Measurements from ENCODE around the gene TMEM184A. TPM values are rescaled to one million over a fixed set of nuclear protein-coding genes. Genes with fewer than 3 reads are reported as not detected.

Gene TMEM184A
- total and polyA plus RNA-seq, 5 donors from 2014 or later: 0.25 TPM; not detected in 4

GRCh38 chr7:1563981-1564602 lies 8.1 kb upstream of the TMEM184A start:
- no peak overlapping the region for H3K4me3 ChIP-seq (ENCODE audit: low read depth, low read length)
- DNase-seq (no peak), ATAC-seq (ENCODE audit: low read depth in 2 of 2) (no peak)
- Mint-ChIP-seq H3K9me3 (no peaks in the 10 kb centered on the region), H3K27me3 (no peaks in the 10 kb centered on the region), H3K36me3 (peaks cover 3% of the 10 kb centered on the region), H3K4me3 (no peak overlapping the region), H3K4me1 (peaks cover 0 to 12% (median 6%) of the 10 kb centered on the region in 4 donors), H3K27ac (no peak overlapping the region)
- peaks cover 6% of the 10 kb centered on the region for H3K4me1 ChIP-seq (ENCODE audit: control insufficient read depth, insufficient read depth, low read length, poor library complexity, severe bottlenecking)
- peaks cover 13% of the 10 kb centered on the region for H3K36me3 ChIP-seq (ENCODE audit: control insufficient read depth, insufficient read depth, low read length)
- no peak overlapping the region for H3K27ac ChIP-seq (ENCODE audit: insufficient read depth, low read length, poor library complexity, severe bottlenecking)
- no peaks in the 10 kb centered on the region for H3K27me3 ChIP-seq (ENCODE audit: control insufficient read depth, insufficient read depth, low read length)
- no peaks in the 10 kb centered on the region for H3K9me3 ChIP-seq (ENCODE audit: control insufficient read depth in 2 of 2, low read length in 2 of 2)

- DNase-seq: no peak
- H3K4me1 ChIP-seq (ENCODE audit: control insufficient read depth, insufficient read depth, low read length, poor library complexity, severe bottlenecking): no peaks in the 10 kb centered on the region
- no peak for ATAC-seq (ENCODE audit: low read depth in 2 of 2)
Observed at GRCh38 chr7:1562597-1563051, 6.6 kb upstream of the TMEM184A start.

GRCh38 chr7:1562116-1562515 lies 6.1 kb upstream of the TMEM184A start:
- Histone ChIP-seq H3K27ac (ENCODE audit: insufficient read depth, low read length, poor library complexity, severe bottlenecking) (no peak overlapping the region), H3K9me3 (ENCODE audit: control insufficient read depth in 2 of 2, low read length in 2 of 2) (no peaks in the 10 kb centered on the region), H3K27me3 (ENCODE audit: control insufficient read depth, insufficient read depth, low read length) (no peaks in the 10 kb centered on the region), H3K4me3 (ENCODE audit: low read depth, low read length) (no peak overlapping the region), H3K36me3 (ENCODE audit: control insufficient read depth, insufficient read depth, low read length) (peaks cover 6% of the 10 kb centered on the region), H3K4me1 (ENCODE audit: control insufficient read depth, insufficient read depth, low read length, poor library complexity, severe bottlenecking) (no peaks in the 10 kb centered on the region)
- no peaks in the 10 kb centered on the region for H3K27me3 Mint-ChIP-seq
- H3K4me3 Mint-ChIP-seq: no peak overlapping the region
- DNase-seq (no peak), ATAC-seq (ENCODE audit: low read depth in 2 of 2) (no peak)
- no peak overlapping the region for H3K27ac Mint-ChIP-seq
- H3K36me3 Mint-ChIP-seq: peaks cover 3% of the 10 kb centered on the region
- no peaks in the 10 kb centered on the region for H3K9me3 Mint-ChIP-seq
- H3K4me1 Mint-ChIP-seq: peaks cover 0 to 3% (median under 1%) of the 10 kb centered on the region in 4 donors

More at GRCh38 chr7:1562597-1563051, 6.6 kb upstream of the TMEM184A start:
- Histone ChIP-seq H3K9me3 (ENCODE audit: control insufficient read depth in 2 of 2, low read length in 2 of 2) (no peaks in the 10 kb centered on the region), H3K27me3 (ENCODE audit: control insufficient read depth, insufficient read depth, low read length) (no peaks in the 10 kb centered on the region), H3K4me3 (ENCODE audit: low read depth, low read length) (no peak overlapping the region), H3K27ac (ENCODE audit: insufficient read depth, low read length, poor library complexity, severe bottlenecking) (no peak overlapping the region), H3K36me3 (ENCODE audit: control insufficient read depth, insufficient read depth, low read length) (peaks cover 11% of the 10 kb centered on the region)
- Mint-ChIP-seq H3K27me3 (no peaks in the 10 kb centered on the region), H3K4me1 (peaks cover 0 to 2% (median under 1%) of the 10 kb centered on the region in 4 donors), H3K36me3 (peaks cover 3% of the 10 kb centered on the region), H3K27ac (no peak overlapping the region), H3K4me3 (no peak overlapping the region), H3K9me3 (no peaks in the 10 kb centered on the region)

- Histone ChIP-seq H3K36me3 (ENCODE audit: control insufficient read depth, insufficient read depth, low read length) (no peaks in the 10 kb centered on the region), H3K4me3 (ENCODE audit: low read depth, low read length) (no peak overlapping the region), H3K9me3 (ENCODE audit: control insufficient read depth in 2 of 2, low read length in 2 of 2) (no peaks in the 10 kb centered on the region), H3K27ac (ENCODE audit: insufficient read depth, low read length, poor library complexity, severe bottlenecking) (no peak overlapping the region), H3K4me1 (ENCODE audit: control insufficient read depth, insufficient read depth, low read length, poor library complexity, severe bottlenecking) (no peaks in the 10 kb centered on the region), H3K27me3 (ENCODE audit: control insufficient read depth, insufficient read depth, low read length) (no peaks in the 10 kb centered on the region)
- Mint-ChIP-seq H3K4me3 (no peak overlapping the region), H3K4me1 (peaks cover 0 to 6% (median under 1%) of the 10 kb centered on the region in 4 donors), H3K36me3 (no peaks in the 10 kb centered on the region), H3K9me3 (no peaks in the 10 kb centered on the region), H3K27ac (no peak overlapping the region), H3K27me3 (no peaks in the 10 kb centered on the region)
- DNase-seq (no peak), ATAC-seq (ENCODE audit: low read depth in 2 of 2) (no peak)
Observed at GRCh38 chr7:1561036-1561940, 5.3 kb upstream of the TMEM184A start.

- Mint-ChIP-seq H3K4me3 (no peak overlapping the region), H3K27me3 (no peaks in the 10 kb centered on the region), H3K36me3 (no peaks in the 10 kb centered on the region), H3K27ac (no peak overlapping the region), H3K9me3 (no peaks in the 10 kb centered on the region), H3K4me1 (peaks cover 0 to 6% (median 1%) of the 10 kb centered on the region in 4 donors)
- Histone ChIP-seq H3K36me3 (ENCODE audit: control insufficient read depth, insufficient read depth, low read length) (no peaks in the 10 kb centered on the region), H3K9me3 (ENCODE audit: control insufficient read depth in 2 of 2, low read length in 2 of 2) (no peaks in the 10 kb centered on the region), H3K27ac (ENCODE audit: insufficient read depth, low read length, poor library complexity, severe bottlenecking) (no peak overlapping the region), H3K4me3 (ENCODE audit: low read depth, low read length) (no peak overlapping the region), H3K27me3 (ENCODE audit: control insufficient read depth, insufficient read depth, low read length) (no peaks in the 10 kb centered on the region), H3K4me1 (ENCODE audit: control insufficient read depth, insufficient read depth, low read length, poor library complexity, severe bottlenecking) (no peaks in the 10 kb centered on the region)
- ATAC-seq (ENCODE audit: low read depth in 2 of 2) (no peak), DNase-seq (no peak)
Observed at GRCh38 chr7:1560620-1561031, 4.6 kb upstream of the TMEM184A start.

- Histone ChIP-seq H3K4me1 (ENCODE audit: control insufficient read depth, insufficient read depth, low read length, poor library complexity, severe bottlenecking) (no peaks in the 10 kb centered on the region), H3K36me3 (ENCODE audit: control insufficient read depth, insufficient read depth, low read length) (no peaks in the 10 kb centered on the region), H3K4me3 (ENCODE audit: low read depth, low read length) (no peak overlapping the region), H3K27me3 (ENCODE audit: control insufficient read depth, insufficient read depth, low read length) (no peaks in the 10 kb centered on the region), H3K9me3 (ENCODE audit: control insufficient read depth in 2 of 2, low read length in 2 of 2) (no peaks in the 10 kb centered on the region), H3K27ac (ENCODE audit: insufficient read depth, low read length, poor library complexity, severe bottlenecking) (no peak overlapping the region)
- Mint-ChIP-seq H3K4me3 (no peak overlapping the region), H3K27ac (no peak overlapping the region), H3K9me3 (no peaks in the 10 kb centered on the region), H3K27me3 (no peaks in the 10 kb centered on the region), H3K36me3 (no peaks in the 10 kb centered on the region), H3K4me1 (peaks cover 0 to 6% (median 1%) of the 10 kb centered on the region in 4 donors)
- no peak for DNase-seq
- no peak for ATAC-seq (ENCODE audit: low read depth in 2 of 2)
Observed at GRCh38 chr7:1559626-1560590, 3.9 kb upstream of the TMEM184A start.

- no peaks in the 10 kb centered on the region for H3K9me3 Mint-ChIP-seq
- DNase-seq (no peak), ATAC-seq (ENCODE audit: low read depth in 2 of 2) (no peak)
- Histone ChIP-seq H3K4me1 (ENCODE audit: control insufficient read depth, insufficient read depth, low read length, poor library complexity, severe bottlenecking) (no peaks in the 10 kb centered on the region), H3K9me3 (ENCODE audit: control insufficient read depth in 2 of 2, low read length in 2 of 2) (no peaks in the 10 kb centered on the region), H3K27me3 (ENCODE audit: control insufficient read depth, insufficient read depth, low read length) (no peaks in the 10 kb centered on the region), H3K27ac (ENCODE audit: insufficient read depth, low read length, poor library complexity, severe bottlenecking) (no peak overlapping the region), H3K4me3 (ENCODE audit: low read depth, low read length) (no peak overlapping the region), H3K36me3 (ENCODE audit: control insufficient read depth, insufficient read depth, low read length) (no peaks in the 10 kb centered on the region)
- H3K4me3 Mint-ChIP-seq: no peak overlapping the region
- no peak overlapping the region for H3K27ac Mint-ChIP-seq
- H3K4me1 Mint-ChIP-seq: peaks cover 0 to 6% (median 1%) of the 10 kb centered on the region in 4 donors
- H3K36me3 Mint-ChIP-seq: no peaks in the 10 kb centered on the region
- no peaks in the 10 kb centered on the region for H3K27me3 Mint-ChIP-seq
Observed at GRCh38 chr7:1558841-1559625, 3.0 kb upstream of the TMEM184A start.
